HG03280 (cell line): ENCODE measurements around the gene OSTC.
"Not testable (repeated sequence)": the region's sequence is repeated elsewhere in the genome, so short reads cannot be mapped to it uniquely, and the experiment has no call there.

Experiments
- ATAC-seq: cut with Tn5 transposase; IDR thresholded peaks from one replicate; pipeline ENCODE4 v1.9.1; 2021; ENCODE audit warnings: mild to moderate bottlenecking, moderate library complexity; ENCODE audit not compliant: unreplicated experiment

The OSTC gene

DNA sequence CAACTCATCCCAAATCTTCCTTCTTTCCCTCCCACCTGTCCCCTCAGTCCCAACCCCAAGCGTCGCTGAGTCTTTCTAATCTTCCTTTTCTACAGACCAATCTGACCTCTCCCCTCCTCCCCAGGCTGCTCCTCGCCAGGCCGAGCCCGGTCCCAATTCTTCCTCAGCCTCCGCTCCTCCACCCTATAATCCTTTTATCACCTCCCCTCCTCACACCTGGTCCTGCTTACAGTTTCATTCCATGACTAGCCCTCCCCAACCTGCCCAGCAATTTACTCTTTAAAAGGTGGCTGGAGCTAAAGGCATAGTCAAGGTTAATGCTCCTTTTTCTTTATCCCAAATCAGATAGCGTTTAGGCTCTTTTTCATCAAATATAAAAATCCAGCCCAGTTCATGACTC is 60.2 kb downstream of the OSTC start:
- ATAC-seq, result not testable (repeated sequence)

DNA sequence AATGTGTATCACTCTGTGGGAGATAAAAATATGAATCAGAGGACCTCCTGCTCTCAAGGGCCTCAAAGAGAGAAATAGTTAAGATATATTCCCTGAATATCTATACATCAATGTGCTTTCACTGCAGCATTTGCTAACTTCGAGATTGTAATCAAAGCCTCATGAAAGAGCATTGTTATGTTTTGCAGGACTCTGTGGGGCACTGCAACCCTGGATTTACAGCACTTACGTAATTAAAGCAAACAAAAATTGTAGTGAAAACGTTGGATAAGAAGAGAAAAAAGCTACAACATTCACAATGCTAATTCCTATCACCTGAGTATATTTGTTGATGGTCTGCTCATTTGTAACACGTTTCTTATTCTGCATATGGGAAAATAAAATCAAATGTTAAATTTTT is 64.5 kb downstream of the OSTC start:
- ATAC-seq, result no peak

DNA sequence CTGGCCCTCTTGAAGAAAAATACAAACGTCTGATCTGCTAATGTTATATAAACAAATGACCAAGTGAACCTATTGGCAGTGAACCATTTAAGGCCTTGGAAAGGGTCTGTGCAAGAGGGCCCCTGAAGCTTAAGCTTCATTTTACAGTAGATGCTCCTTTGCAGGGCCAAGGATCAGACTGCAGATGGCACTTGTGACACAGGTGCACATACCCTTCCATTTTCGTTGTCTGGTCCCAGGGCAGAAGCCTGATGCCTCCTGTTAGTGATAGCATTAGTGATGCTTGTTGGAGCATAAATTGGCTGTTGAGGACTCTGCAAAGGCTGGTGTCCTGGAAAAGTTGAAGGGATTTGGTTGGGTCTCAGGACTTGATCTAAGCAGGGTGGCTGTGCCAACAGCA is 65.9 kb downstream of the OSTC start:
- ATAC-seq, result no peak

DNA sequence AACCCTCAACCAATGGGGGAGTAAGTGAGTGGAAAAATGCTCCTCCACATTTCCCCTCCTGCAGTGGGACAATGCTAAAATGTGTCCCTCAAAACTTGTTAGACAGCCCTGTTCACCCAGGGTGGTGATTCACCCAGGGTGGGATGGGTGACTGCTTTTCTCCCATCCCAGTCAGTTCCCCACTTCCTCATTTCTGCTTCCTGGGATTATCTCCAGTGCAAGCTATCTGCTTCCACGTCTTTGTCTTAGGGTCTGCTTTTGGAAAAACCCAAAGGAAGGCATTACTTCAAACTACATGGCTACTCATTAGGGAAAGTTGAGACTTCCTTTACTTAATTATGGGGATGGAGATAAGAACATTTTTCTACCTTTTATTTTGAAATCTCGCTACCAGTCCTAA is 67.0 kb downstream of the OSTC start:
- ATAC-seq, result no peak
